H9 (cell line): ENCODE measurements around the gene EEF1AKMT3. TPM values are rescaled to one million over a fixed set of nuclear protein-coding genes. Genes with fewer than 3 reads are reported as not detected.

Source experiments
- DNase-seq: peaks from one replicate; pipeline ENCODE4 v3.0.0-alpha.2; 2017
- H2AFZ ChIP-seq: one replicate; pipeline ENCODE4 v1.6.1; 2013; ENCODE audit warnings: mild to moderate bottlenecking, low read length, control low read depth, moderate library complexity
- H2AK5ac ChIP-seq: 2 replicates; pipeline ENCODE4 v1.6.1; 2013; ENCODE audit warnings: low read length, control low read depth, mixed read lengths; ENCODE audit not compliant: insufficient read length
- H2BK120ac ChIP-seq: one replicate; pipeline ENCODE4 v1.6.1; 2013; ENCODE audit warnings: low read depth, mild to moderate bottlenecking, low read length, control low read depth, inconsistent platforms; ENCODE audit not compliant: poor library complexity, severe bottlenecking
- H2BK12ac ChIP-seq: 2 replicates; pipeline ENCODE4 v1.6.1; 2013; ENCODE audit warnings: low read length, control low read depth, mixed read lengths, low read depth; ENCODE audit not compliant: insufficient read length
- H2BK15ac ChIP-seq: 2 replicates; pipeline ENCODE4 v1.6.1; 2013; ENCODE audit warnings: low read depth, low read length, control low read depth
- H2BK20ac ChIP-seq: one replicate; pipeline ENCODE4 v1.6.1; 2013; ENCODE audit warnings: low read depth, mild to moderate bottlenecking, low read length, control low read depth, inconsistent platforms; ENCODE audit not compliant: poor library complexity, severe bottlenecking
- H2BK5ac ChIP-seq: 2 replicates; pipeline ENCODE4 v1.6.1; 2013; ENCODE audit warnings: low read length, control low read depth, mixed read lengths; ENCODE audit not compliant: insufficient read length
- H3K14ac ChIP-seq: 2 replicates; pipeline ENCODE4 v1.6.1; 2013; ENCODE audit warnings: low read length, control low read depth; ENCODE audit not compliant: insufficient read depth
- H3K18ac ChIP-seq: 2 replicates; pipeline ENCODE4 v1.6.1; 2013; ENCODE audit warnings: low read depth, mild to moderate bottlenecking, mixed read lengths, low read length, control low read depth; ENCODE audit not compliant: insufficient read length
- H3K23ac ChIP-seq: 2 replicates; pipeline ENCODE4 v1.6.1; 2013; ENCODE audit warnings: low read length, control low read depth, mixed read lengths, low read depth; ENCODE audit not compliant: insufficient read length
- H3K23me2 ChIP-seq: 2 replicates; pipeline ENCODE4 v1.6.1; 2013; ENCODE audit warnings: low read depth, mild to moderate bottlenecking, mixed read lengths, low read length, control low read depth; ENCODE audit not compliant: insufficient read length, poor library complexity, severe bottlenecking
- H3K27ac ChIP-seq: 2 replicates; pipeline ENCODE4 v1.5.1; 2013; ENCODE audit warnings: low read length, control low read depth, mixed read lengths, low read depth; ENCODE audit not compliant: insufficient read length
- H3K27me3 ChIP-seq: 2 replicates; pipeline ENCODE4 v1.6.1; 2013; ENCODE audit warnings: low read length, control low read depth, inconsistent platforms; ENCODE audit not compliant: insufficient read depth
- H3K4ac ChIP-seq: 2 replicates; pipeline ENCODE4 v1.6.1; 2013; ENCODE audit warnings: low read depth, mild to moderate bottlenecking, control low read depth, inconsistent platforms, low read length, moderate library complexity
- H3K4me1 ChIP-seq: 2 replicates; pipeline ENCODE4 v1.6.1; 2013; ENCODE audit warnings: low read length, control low read depth, inconsistent platforms; ENCODE audit not compliant: insufficient read depth
- H3K4me2 ChIP-seq: 2 replicates; pipeline ENCODE4 v1.6.1; 2013; ENCODE audit warnings: low read length, control low read depth, mixed read lengths; ENCODE audit not compliant: insufficient read length, insufficient read depth
- H3K56ac ChIP-seq: 2 replicates; pipeline ENCODE4 v1.6.1; 2013; ENCODE audit warnings: low read depth, mild to moderate bottlenecking, mixed read lengths, low read length, control low read depth; ENCODE audit not compliant: insufficient read length
- H3K79me1 ChIP-seq: 2 replicates; pipeline ENCODE4 v1.6.1; 2013; ENCODE audit warnings: low read depth, mild to moderate bottlenecking, moderate library complexity, low read length, control low read depth, inconsistent platforms; ENCODE audit not compliant: insufficient read depth, poor library complexity, severe bottlenecking
- H3K79me2 ChIP-seq: 2 replicates; pipeline ENCODE4 v1.6.1; 2013; ENCODE audit warnings: low read length, control low read depth, inconsistent platforms; ENCODE audit not compliant: insufficient read depth
- H3K9ac ChIP-seq: 2 replicates; pipeline ENCODE4 v1.6.1; 2013; ENCODE audit warnings: low read length, control low read depth, mixed read lengths; ENCODE audit not compliant: insufficient read length; ENCODE audit errors: extremely low read depth
- H3K9me3 ChIP-seq: one replicate; pipeline ENCODE4 v1.6.1; 2013; ENCODE audit warnings: low read depth, low read length, inconsistent platforms; ENCODE audit not compliant: control insufficient read depth
- H3T11ph ChIP-seq: one replicate; pipeline ENCODE4 v1.6.1; 2013; ENCODE audit warnings: mild to moderate bottlenecking, low read length, control low read depth, inconsistent platforms
- H4K20me1 ChIP-seq: one replicate; pipeline ENCODE4 v1.6.1; 2013; ENCODE audit not compliant: control insufficient read depth, insufficient read length, insufficient read depth
- H4K5ac ChIP-seq: 2 replicates; pipeline ENCODE4 v1.6.1; 2013; ENCODE audit warnings: low read depth, mild to moderate bottlenecking, mixed read lengths, low read length, control low read depth; ENCODE audit not compliant: insufficient read length
- H4K8ac ChIP-seq: replicated peaks from 2 replicates; pipeline ENCODE4 v1.6.1; 2013; ENCODE audit warnings: low read length, control low read depth, mixed read lengths, low read depth; ENCODE audit not compliant: insufficient read length
- H4K91ac ChIP-seq: 2 replicates; pipeline ENCODE4 v1.6.1; 2013; ENCODE audit warnings: low read depth, mild to moderate bottlenecking, moderate library complexity, mixed read lengths, low read length, control low read depth; ENCODE audit not compliant: insufficient read length
- H3K27ac Mint-ChIP-seq, 3 experiments: 2 replicates in 2 of 3; 3 replicates in 1 of 3; pipeline ENCODE4 v1.8.0; 2020 to 2021; ENCODE audit warnings: mixed read lengths in 3 of 3, mild to moderate bottlenecking in 1 of 3, moderate library complexity in 1 of 3
- H3K27me3 Mint-ChIP-seq: 2 replicates; pipeline ENCODE4 v1.8.0; 2021; ENCODE audit warnings: low read depth, mild to moderate bottlenecking, moderate library complexity, mixed read lengths
- H3K36me3 Mint-ChIP-seq, 3 experiments: 2 replicates in 2 of 3; 3 replicates in 1 of 3; pipeline ENCODE4 v1.8.0; 2020 to 2021; ENCODE audit warnings: low read depth in 3 of 3, mixed read lengths in 3 of 3; ENCODE audit not compliant: insufficient read depth in 1 of 3
- H3K4me1 Mint-ChIP-seq, 2 experiments: 2 replicates each; pipeline ENCODE4 v1.8.0; 2020; ENCODE audit warnings: mixed read lengths in 2 of 2
- H3K4me3 Mint-ChIP-seq, 2 experiments: 2 replicates in 1 of 2; 3 replicates in 1 of 2; pipeline ENCODE4 v1.8.0; 2020 to 2021; ENCODE audit warnings: mild to moderate bottlenecking in 2 of 2, mixed read lengths in 2 of 2, moderate library complexity in 1 of 2
- H3K9me3 Mint-ChIP-seq, 2 experiments: 2 replicates in 1 of 2; 3 replicates in 1 of 2; pipeline ENCODE4 v1.8.0; 2020; ENCODE audit warnings: mild to moderate bottlenecking in 2 of 2, mixed read lengths in 2 of 2, moderate library complexity in 1 of 2
- CTCF ChIP-seq: fragments of 200-600 bp; sonication (generic); conservative IDR thresholded peaks from 3 replicates; pipeline ENCODE4 v1.8.0; 2021; ENCODE audit warnings: antibody characterized with exemption, mild to moderate bottlenecking
- WGBS: extraction: QIAGEN DNeasy Blood & Tissue Kit; methylation state at CpG from one replicate; pipeline ENCODE4 v1.1.7; 2013; ENCODE audit warnings: missing lambda C conversion rate, low lambda C conversion rate, mixed read lengths; ENCODE audit not compliant: insufficient read length; ENCODE audit errors: extremely low coverage; 5-methylcytosine and 5-hydroxymethylcytosine counted together
- total RNA-seq: library from RNA; stranded (reverse); gene quantifications from 2 replicates; pipeline ENCODE4 v1.2.1, GENCODE V29; 2021

EEF1AKMT3 gene
- total RNA-seq, 1 experiment from 2014 or later, result 2.9 TPM

GRCh38 chr12:57781244-57781643, 8.8 kb downstream of the EEF1AKMT3 start:
- no peaks in the 10 kb centered on the region for H3K4me1 ChIP-seq
- no CpG with 5 or more reads among the region's 3 CpGs for WGBS
- H4K20me1 ChIP-seq, result no peaks in the 10 kb centered on the region
- no peak overlapping the region for H4K91ac ChIP-seq
- H3K36me3 Mint-ChIP-seq, result peaks cover 9 to 20% (median 10%) of the 10 kb centered on the region in 3 experiments
- no peak overlapping the region for H3K56ac ChIP-seq
- no peaks in the 10 kb centered on the region; the same call in 1 of the 2 replicates for H3K27me3 Mint-ChIP-seq
- no peak overlapping the region for H3K18ac ChIP-seq
- H3K9ac ChIP-seq, result no peak overlapping the region
- no peak overlapping the region for H3K23ac ChIP-seq
- no peak overlapping the region for H3K4ac ChIP-seq
- no peaks in the 10 kb centered on the region for H3K27me3 ChIP-seq
- H3K4me2 ChIP-seq, result no peak overlapping the region
- H3K27ac ChIP-seq, result no peak overlapping the region
- H3K79me2 ChIP-seq, result no peaks in the 10 kb centered on the region; the same call in 1 of the 2 replicates
- no peak for DNase-seq
- no peak overlapping the region for H2BK120ac ChIP-seq
- H2BK15ac ChIP-seq, result no peak overlapping the region
- H3K27ac Mint-ChIP-seq, result no peak overlapping the region
- peaks cover 0 to 3% of the 10 kb centered on the region in 2 experiments; a peak in 2 of 5 replicates for H3K9me3 Mint-ChIP-seq
- no peak overlapping the region for H4K5ac ChIP-seq
- no peaks in the 10 kb centered on the region for H3K79me1 ChIP-seq
- H3K23me2 ChIP-seq, result peaks cover 5% of the 10 kb centered on the region
- H2BK5ac ChIP-seq, result no peak overlapping the region
- H3T11ph ChIP-seq, result no peak overlapping the region
- no peak overlapping the region for H2AK5ac ChIP-seq
- no peak for TF ChIP-seq CTCF
- no peak overlapping the region for H3K14ac ChIP-seq
- no peak overlapping the region for H2BK12ac ChIP-seq
- H3K4me3 Mint-ChIP-seq, result no peak overlapping the region
- H2AFZ ChIP-seq, result no peak overlapping the region
- peaks cover 4 to 7% of the 10 kb centered on the region in 2 experiments for H3K4me1 Mint-ChIP-seq
- no peaks in the 10 kb centered on the region for H3K9me3 ChIP-seq
- no peak overlapping the region for H4K8ac ChIP-seq
- H2BK20ac ChIP-seq, result no peak overlapping the region
